Fibroblast of the aortic adventitia (primary cell): Measurements from ENCODE around the gene RIMBP3C. TPM values are rescaled to one million over a fixed set of nuclear protein-coding genes. Genes with fewer than 3 reads are reported as not detected.
A peak's percentile ranks its signal among the peaks of the same experiment; 100 is the strongest.
"Not testable (repeated sequence)": the region's sequence is repeated elsewhere in the genome, so short reads cannot be mapped to it uniquely, and the experiment has no call there.

ENCODE experiments used
- DNase-seq: peaks from one replicate; pipeline ENCODE4 v3.0.0-alpha.2; 2010; ENCODE audit warnings: low read depth
- H3K4me3 ChIP-seq: 2 replicates; pipeline ENCODE4 v1.5.1; 2011; ENCODE audit warnings: low read depth, mild to moderate bottlenecking, control low read depth, low read length, moderate library complexity
- CTCF ChIP-seq: IDR thresholded peaks from 2 replicates; pipeline ENCODE4 v1.5.1; 2011; ENCODE audit warnings: mild to moderate bottlenecking, low read length, control low read depth, inconsistent platforms; ENCODE audit not compliant: insufficient read depth
- total RNA-seq: library from RNA; depleted of rRNA; stranded (reverse); fragments of >200 nt; gene quantifications from 2 replicates; pipeline ENCODE4 v1.2.3, GENCODE V29; 2012; ENCODE audit warnings: low replicate concordance

RIMBP3C gene
- total RNA-seq, 1 donor = 0.63 TPM

DNA sequence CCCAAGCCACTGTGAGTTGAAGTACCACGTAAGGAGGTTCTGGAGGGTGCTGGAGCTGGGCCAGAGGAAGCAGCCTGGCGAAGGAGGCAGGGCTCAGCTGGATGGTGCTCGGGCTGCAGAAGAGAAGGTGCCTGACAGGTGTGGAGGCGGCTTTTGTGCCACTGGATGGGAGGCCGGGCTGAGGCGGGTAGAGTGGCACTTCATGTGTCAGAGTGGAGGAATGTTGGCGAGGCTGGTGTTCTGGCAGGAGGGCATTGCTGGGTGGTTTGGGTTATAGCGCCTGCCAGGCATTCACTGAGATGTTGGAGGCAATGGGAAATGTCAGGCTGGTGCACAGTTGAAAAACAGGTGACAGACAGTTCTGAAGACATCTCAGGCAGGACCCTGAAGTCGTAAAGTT is 40.4 kb upstream of the RIMBP3C start:
- DNase-seq = no peak
- no peak overlapping the region for H3K4me3 ChIP-seq
- TF ChIP-seq CTCF = no peak

DNA sequence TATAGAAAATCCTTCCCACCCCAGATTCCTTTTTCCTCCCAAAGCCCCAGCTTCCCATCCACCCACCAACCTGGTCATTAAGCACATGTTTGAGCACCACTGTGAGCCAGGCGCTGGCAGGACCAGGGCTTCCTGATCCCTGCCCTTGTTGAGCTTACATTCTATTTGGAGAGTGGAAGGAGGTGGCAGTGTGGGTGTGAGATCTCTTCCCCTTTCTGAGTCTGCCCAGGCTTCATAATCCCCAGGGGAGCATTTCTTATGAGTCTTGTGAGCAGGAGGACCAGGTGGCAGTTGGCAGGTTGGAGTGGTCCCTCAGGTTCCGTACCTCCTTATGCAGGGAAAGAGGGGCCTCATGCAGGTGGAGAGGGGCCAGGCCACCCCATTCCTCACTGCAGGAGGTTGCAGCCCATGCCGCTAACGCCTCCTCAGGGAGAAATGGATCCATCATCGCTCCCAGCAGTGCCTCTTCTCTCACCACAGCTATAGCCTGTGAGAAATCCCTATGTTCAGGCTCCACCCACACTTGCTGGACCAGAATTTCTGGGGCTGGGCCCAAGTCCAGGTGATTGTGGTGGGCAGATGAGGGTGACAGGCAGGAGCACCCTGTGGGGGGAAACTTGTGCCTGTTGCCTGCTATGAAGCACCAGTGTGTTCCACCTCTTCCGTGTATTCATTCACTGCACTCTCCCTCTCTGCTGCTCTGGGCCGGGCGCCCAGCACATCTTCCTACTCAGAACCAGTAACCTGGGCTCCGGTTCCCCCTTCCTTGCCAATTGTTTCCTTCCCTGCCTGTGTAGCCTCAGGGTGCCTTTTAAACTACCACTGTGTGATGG is 39.8 kb upstream of the RIMBP3C start:
- no peak overlapping the region for H3K4me3 ChIP-seq
- DNase-seq = no peak
- TF ChIP-seq CTCF = no peak

DNA sequence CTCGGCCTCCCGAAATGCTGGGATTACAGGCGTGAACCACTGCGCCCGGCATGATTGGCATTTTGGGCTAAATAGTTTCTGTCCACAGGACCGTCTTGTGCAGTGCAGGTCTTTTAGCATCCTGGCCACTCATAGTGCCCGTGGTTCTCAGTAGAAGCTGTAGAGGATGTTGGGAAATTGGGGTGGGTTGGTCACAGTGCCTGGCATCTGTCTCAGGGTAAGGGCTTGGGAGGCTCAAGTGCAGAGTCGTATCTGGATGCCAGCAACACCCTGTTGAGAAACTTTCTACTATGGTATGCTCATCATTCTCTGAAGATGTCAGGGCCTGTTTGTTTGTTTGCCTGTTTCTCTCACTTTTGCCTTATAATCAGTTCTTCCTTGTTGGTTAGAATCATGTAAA is 38.1 kb upstream of the RIMBP3C start:
- H3K4me3 ChIP-seq = no peak overlapping the region
- DNase-seq = no peak
- TF ChIP-seq CTCF = no peak

GRCh38 chr22:21587803-21588611 is 36.7 kb upstream of the RIMBP3C start:
- DNase-seq = peak; percentile 76

GRCh38 chr22:21585389-21585788 is 34.1 kb upstream of the RIMBP3C start:
- H3K4me3 ChIP-seq = no peak overlapping the region
- no peak for DNase-seq
- no peak for TF ChIP-seq CTCF

More at GRCh38 chr22:21587803-21588611, 36.7 kb upstream of the RIMBP3C start:
- no peak for TF ChIP-seq CTCF
- no peak overlapping the region for H3K4me3 ChIP-seq

DNA sequence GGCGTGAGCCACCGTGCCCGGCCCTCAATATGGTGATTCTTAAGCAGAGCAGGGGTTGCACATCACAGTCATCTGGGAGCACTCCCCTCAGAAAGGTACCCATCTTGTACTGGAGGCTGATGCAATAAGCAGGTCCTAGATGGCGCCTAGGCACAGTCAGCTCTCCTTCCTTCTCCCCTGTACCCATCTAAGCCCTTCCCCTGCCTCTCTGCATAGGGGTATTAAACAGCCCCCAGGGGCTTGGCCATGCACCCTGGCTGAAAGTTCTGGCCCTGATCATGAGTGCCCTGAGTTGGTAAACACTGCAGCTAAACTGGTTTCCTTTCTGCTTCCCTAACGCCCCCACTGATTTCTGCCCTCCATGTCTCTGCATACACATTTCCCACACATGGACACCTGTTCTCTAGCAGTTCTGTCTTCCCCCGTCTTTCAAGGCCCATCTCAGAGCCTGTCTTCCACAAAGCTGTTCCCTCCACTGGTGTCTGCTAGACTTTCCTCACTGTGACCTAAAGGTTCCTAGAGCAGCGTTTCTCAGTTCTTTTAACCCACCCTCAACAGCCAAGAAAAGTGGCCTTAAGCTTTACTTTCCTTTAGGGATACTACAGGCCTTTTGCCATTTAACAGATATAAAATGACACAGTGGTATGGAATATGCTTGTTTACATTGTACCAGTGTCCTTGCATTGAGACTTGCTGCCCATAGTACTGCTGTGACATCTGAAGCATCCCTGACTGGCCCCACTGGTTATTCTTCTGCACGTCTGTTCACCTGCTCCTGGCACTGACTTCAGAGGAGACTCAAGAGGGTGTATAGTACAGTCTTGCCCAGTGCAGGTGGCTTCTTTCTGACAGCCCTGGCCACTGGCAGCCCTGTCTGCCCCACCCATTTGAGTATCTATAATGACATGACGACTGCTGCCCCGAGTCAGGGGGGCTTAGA is 31.8 kb upstream of the RIMBP3C start:
- no peak for TF ChIP-seq CTCF
- H3K4me3 ChIP-seq = no peak overlapping the region
- no peak for DNase-seq

DNA sequence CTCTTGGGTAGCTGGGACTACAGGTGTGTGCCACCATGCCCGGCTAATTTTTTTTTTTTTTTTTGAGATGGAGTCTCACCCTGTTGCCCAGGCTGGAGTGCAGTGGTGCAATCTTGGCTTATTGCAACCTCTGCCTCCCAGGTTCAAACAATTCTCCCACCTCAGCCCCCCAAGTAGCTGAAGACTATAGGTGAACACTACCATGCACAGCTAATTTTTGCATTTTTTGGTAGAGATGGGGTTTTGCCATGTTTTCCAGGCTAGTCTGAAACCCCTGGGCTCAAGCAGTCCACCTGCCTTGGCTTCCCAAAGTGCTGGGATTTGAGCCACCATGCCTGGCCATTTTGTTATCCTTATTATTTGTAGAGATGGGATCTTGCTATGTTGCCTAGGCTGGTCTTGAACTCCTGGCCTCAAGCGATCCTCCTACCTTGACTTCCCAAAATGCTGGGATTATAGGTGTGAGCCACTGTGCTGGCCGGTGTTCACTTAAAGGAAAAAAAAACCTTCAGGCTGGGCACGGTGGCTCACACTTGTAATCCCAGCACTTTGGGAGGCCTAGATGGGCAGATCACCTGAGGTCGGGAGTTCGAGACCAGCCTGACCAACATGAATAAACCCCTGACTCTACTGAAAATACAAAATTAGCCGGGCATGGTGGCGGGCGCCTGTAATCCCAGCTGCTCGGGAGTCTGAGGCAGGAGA is 29.9 kb upstream of the RIMBP3C start:
- H3K4me3 ChIP-seq, DNase-seq: not testable (repeated sequence)

GRCh38 chr22:21580623-21581007 is 29.4 kb upstream of the RIMBP3C start:
- H3K4me3 ChIP-seq, DNase-seq: not testable (repeated sequence)
